ENCODE data around the gene NEK7.
"Not testable (repeated sequence)": the region's sequence is repeated elsewhere in the genome, so short reads cannot be mapped to it uniquely, and the experiment has no call there.

Gene NEK7

DNA sequence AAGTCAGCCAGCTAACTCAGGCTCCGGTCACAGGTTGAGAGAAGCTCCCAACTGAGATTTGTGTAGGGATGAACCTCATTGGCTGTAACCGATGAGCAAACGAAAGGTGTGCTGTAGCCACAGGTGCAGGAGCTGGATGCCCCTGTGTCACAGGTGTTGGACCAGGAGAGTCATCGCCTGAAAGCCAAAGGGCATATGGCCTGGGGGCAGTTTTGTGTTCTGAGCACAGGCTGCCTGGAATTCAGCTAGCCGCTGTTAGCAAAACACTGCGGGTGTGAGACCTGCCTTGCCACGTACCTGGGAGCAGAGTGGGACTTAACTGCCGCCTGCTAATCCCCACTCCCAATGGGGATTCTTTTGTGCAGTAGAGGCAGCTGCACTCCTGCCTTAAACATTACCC is 55.3 kb downstream of the NEK7 start:
- DNase-seq, result no peak

DNA sequence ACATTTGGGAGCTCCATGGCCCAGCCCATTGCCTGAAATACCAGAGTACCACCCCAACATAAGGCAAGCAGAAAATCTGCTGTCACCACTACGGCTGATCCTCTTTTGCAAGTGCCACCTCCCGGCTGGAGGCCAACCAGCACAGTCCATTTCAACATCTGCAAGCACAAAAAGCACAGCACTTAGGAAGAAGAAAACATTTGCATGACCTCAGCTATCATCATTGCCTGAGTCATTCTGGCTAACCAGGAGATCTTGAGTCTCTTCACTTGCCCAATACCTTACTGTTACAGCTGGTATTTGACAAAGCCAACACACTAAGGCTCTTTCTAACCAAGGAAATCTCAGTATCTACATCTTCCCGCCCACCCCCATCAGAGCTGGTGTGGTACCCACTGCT is 55.9 kb downstream of the NEK7 start:
- no peak for DNase-seq

DNA sequence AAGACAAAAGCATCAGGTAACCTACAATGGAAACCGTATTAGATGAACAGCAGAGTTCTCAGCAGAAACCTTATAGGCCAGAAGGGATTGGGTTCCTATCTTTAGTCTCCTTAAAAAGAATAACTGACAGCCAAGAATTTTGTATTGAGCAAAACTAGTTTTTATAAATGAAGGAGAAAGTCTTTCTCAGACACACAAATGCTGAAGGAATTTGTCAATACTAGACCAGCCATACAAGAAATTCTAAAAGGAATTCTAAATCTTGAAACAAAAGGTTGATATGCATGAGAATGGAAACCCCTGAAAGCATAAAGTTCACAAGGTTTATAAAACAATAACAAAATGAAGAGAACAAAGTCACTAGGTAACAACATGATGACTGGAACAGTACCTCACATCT is 58.1 kb downstream of the NEK7 start:
- DNase-seq, result no peak

DNA sequence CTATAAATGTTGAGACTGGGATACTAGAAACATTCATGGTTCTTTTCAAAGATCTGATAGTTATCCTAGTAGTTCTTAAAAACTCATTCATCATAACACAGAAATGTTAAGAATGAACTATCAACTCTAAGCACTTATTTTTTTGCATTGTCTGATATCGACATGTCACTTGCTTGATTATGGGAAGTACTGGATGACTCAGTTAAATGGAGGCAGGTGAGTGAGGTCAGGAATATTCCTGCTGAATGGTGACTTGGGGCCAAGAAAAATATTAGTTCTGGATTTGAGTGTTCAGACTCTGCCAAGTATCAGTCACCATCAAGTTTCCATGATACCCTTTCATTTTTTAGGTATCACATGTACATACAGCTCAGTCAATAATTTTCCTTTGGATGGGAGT is 63.6 kb downstream of the NEK7 start:
- no peak for DNase-seq

DNA sequence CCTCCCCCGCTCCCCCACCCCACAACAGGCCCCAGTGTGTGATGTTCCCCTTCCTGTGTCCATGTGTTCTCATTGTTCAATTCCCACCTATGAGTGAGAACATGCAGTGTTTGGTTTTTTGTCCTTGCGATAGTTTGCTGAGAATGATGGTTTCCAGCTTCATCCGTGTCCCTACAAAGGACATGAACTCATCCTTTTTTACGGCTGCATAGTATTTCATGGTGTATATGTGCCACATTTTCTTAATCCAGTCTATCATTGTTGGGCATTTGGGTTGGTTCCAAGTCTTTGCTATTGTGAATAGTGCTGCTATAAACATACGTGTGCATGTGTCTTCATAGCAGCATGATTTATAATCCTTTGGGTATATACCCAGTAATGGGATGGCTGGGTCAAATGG is 70.2 kb downstream of the NEK7 start:
- not testable (repeated sequence) for DNase-seq

DNA sequence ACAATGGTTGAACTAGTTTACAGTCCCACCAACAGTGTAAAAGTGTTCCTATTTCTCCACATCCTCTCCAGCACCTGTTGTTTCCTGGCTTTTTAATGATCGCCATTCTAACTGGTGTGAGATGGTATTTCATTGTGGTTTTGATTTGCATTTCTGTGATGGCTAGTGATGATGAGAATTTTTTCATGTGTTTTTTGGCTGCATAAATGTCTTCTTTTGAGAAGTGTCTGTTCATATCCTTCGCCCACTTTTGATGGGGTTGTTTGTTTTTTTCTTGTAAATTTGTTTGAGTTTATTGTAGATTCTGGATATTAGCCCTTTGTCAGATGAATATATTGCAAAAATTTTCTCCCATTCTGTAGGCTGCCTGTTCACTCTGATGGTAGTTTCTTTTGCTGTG is 70.7 kb downstream of the NEK7 start:
- not testable (repeated sequence) for DNase-seq

DNA sequence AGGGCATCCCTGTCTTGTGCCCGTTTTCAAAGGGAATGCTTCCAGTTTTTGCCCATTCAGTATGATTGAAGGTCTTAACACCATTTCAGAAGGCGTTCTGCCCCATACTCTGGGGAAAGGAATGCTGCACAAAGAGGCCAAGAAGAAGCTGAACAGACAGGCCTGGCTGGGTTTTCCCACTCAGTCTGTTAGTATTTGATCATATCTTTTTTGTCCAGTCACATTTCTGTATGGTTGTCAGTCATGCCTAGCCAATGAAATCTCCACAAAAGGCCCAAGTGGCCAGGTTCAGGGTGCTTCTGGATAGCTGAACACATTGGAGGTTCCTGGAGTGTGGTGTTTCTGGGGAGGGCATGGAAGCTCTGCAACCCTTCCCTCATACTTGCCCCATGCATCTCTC is 72.1 kb downstream of the NEK7 start:
- DNase-seq, result no peak

DNA sequence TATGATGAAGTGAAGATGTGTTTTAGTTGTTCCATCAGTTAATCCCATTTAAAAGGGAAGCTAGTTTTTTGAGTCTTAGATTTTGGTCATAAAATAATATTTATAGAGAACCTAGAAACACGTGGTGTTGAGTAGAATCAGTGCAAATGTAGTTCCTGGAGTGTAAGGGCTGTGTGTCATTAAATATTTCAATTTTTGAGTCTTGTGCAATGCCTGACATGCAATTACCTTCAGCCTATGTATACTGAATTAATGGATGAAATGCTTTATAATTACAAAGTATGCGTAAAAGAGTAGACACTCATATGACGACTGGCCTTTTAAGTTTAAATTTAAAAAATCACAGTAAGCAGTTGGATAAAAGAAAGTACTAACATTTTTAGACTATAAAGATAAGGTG is 75.0 kb downstream of the NEK7 start:
- no peak for DNase-seq

DNA sequence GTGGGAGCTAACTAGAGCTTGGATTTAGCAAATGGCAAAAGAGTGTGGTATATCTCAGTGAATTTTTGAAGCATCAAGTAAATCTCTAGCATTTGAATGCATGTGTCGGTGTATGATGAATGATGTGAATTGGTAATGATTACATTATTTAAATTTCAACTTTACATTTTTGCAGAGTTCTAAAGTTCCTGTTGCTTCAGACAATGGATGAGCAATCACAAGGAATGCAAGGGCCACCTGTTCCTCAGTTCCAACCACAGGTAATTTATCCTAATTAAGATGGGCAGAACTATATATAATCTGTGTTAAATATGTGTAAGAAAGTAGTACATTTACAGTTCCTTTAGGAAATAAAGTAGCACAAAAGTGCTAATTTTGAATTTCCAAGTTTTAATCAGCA is 75.6 kb downstream of the NEK7 start:
- DNase-seq, result no peak

DNA sequence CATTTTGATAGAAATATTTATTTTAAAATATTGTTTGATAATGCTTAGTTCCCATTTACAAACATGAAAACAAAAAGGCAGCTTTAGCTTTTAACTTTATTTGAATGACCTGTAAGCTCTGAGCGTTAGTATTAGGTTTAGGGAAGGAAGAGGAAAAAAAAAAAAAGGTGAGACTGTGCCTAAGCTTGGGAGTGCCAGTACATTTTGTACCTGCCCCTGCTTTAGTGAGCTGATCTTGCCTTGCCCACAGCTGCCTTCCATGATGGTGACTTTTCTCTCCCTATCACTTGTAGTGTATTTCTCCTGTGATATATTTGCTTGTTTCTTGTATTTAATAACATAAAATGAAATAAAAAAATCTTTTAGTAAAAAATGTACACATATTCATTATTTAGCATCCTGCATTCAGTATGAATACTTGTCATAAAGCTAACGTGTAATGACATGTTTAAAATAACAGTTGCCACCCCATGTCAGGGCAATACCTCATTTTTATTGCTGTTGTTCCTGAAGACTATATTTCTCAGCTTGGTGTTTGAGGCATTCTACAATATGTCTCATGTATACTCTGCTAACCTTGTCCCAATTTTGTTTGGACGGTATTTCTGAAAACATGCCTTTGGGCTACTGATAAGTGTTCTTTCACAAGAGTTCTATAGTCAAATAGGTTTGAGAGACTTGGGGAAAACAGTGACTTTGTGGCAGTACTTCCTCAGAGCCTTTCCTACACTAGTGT is 76.3 kb downstream of the NEK7 start:
- DNase-seq, result no peak

DNA sequence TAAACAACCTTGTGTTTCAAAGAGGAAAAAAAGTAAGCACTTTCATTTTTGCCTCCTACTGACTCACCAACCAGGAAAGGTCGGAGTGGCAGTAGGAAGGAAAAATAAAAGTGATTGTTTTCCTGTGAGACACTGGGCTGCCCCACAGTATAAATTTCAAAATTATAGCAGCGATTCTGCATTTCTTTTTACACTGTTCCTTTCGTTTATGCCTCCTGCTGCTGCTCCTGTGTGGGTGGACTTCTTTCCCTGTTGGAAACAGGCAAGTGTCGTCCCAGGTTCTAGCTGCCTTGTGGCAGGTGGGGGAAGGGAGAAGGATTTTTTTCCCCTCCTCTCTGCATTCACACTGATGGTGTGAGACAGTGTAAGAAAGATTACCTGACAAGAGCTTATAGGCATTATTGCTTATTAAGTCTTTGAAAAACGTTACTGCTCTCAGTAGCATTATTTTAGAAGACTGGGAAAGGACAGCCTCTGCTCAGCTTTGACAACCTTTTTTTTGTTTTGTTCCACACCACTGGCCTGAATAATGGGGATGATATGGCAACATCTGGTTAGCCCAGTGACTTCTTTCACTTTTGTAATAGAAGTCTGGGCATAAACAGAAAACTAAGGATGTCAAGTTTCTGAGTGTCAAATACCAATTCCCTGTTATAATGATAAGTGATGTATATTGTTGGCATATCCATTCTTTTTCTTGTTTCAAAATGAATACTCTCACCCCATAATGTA is 77.9 kb downstream of the NEK7 start:
- no peak for DNase-seq

DNA sequence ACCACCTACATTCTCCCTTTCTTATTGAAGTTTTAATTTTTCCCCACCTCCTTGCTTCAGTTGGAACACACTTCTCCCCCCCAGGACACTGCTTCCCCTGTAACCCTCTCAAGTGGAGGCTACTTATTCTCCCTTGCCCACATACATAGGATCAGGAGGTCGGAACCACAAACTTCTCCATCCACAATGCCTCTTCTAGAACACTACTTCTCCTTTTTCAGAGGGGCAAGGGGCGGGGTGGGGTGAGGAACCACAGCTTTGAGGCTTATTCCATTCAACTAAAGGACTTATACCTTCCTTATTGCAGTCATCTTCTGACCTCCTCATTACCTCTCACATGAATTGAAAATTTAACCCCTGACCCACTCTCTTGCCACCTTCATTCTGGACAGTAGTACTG is 81.3 kb downstream of the NEK7 start:
- DNase-seq, result no peak

DNA sequence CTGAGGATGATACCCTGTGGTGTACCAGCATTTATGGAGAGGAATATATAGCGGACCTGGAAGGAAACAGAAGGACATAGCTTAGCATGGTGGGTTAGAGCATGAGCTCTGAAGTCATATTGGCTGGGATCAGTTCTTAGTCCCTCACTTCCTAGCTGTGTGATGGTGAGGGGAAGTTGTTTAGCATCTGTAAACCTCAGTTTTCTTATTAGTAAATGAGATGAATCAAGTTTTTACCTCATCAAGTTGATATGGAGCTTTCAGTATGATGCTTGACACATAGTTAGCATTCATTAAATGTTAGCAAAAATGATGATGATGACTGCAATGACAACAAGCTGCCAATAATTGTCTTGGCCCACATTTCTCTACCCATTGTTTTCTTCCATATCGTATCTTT is 84.8 kb downstream of the NEK7 start:
- DNase-seq, result no peak

DNA sequence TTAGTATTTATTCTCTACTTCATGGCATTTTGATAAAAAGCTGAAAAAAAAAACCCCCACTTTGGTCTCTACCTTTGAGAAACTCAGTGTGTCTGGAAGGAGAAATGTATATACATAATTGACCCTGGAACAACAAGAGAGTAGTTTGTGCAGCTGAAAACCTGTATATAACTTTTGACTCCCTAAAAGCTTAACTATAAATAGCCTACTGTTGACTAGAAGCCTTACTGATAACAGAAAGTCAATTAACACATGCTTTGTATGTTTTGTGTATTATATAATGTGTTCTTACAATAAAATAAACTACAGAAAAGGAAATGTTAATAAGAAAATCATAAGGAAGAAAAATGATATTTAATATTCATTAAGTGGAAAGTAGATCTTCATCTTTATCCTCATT is 88.0 kb downstream of the NEK7 start:
- no peak for DNase-seq

DNA sequence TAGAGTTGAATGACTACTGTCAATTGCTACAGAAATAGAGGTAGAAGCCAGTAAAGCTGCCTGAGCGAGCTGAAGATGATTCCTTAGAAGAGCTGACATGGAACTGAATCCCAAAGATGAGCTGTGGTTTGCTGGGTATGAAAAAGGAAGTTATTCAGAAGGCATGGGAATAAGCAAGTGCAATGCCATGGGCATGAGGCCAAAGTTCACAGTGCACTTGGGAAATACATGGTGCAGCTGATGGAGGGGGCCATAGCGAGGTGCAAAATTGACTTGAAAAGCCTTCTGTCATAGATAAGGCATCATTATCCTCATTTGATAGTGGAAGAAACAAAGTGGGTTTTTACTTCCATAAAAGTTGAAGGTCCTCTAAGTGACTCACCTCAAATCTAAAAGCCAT is 88.6 kb downstream of the NEK7 start:
- no peak for DNase-seq

DNA sequence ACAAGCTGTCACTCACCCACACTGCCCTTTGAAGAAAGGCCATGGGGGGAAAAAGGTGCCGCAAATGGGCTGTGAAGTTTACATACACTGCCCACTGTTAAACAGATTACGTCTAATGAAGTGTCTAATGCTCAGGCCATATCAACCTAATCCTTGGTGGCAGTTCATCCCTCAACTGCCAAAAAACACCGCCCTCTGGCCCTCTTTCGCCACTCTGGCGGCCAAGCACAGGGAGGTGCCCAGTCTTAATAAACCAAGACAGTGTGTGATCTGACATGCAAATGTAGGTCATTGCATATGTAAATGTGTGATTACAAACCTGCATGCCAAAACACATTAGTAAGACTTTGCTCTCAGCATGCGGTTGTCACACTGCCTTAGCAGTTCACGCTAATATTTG is 89.5 kb downstream of the NEK7 start:
- DNase-seq, result no peak

DNA sequence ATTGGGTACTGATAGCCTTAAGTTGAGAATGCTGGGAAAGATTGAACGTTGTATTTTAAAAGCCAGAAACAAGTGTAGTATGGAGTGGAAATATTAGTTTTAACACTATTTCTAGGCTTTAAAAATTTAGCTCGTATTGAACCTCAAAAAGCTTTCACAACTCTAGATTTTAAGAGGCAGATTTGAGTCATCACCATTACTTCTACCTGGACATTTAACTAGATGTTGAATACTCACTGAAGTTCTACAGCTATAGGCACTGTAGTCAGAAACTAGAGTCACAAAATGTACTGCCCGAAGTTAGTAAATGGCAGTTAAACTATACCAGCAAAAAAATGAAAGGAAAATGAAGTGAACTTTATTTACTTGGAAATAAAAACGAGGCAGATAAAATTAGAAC is 96.5 kb downstream of the NEK7 start:
- no peak for DNase-seq

DNA sequence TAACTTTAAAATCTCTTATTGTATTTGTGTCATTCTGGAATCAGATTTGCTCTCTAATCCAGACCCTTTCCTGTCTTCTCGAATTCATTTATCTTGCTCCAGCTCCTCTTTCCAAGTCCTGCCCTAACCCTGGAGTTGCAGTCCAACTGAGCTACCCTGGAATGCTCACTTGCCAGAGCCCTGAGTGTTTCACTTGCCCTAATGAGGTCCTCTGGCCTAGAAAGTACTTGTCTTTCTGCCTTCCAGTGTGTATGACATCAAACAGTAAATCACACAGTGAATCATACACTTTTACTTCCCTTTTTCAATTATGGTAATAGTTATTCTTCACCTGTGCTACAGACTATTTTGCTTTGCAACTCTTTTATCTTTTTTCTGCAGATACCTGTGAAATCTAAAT is 96.9 kb downstream of the NEK7 start:
- no peak for DNase-seq

DNA sequence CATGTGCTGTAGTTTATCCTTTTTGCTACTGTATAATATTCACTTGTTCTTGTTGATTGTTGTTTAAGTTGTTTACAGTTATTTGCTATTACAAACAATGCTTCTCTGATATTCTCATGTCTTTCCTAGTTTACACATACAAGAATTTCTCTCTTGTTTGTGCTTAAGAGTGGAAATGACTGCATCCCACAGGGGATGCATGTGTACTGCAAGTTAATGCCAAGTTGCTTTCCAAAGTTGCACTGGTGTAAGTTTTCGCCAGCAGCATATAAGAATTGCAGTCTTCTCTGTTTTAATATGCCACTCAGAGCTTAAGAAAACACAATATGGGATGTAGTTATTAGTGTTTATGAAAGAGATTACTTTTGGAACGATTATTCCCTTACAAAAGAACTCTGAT is 97.7 kb downstream of the NEK7 start:
- DNase-seq, result no peak

DNA sequence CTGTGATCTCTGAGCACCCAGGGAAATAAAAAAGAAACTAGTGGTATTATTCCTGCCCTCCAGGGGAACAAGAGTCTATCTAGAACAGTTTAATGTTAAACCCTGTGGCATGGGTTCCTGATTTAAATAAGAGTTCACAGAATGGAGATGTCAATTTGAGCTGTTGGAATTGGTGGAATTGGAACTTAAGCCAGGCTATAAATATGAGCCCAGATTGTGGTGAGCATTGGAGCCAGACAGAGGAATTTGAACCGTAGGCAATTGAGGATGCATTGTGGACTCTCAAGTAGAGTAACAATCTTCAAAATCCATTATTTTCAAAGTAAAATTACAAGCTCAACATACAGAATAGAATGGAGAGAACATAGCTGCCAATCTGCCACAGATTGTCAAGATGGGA is 98.2 kb downstream of the NEK7 start:
- DNase-seq, result no peak

DNA sequence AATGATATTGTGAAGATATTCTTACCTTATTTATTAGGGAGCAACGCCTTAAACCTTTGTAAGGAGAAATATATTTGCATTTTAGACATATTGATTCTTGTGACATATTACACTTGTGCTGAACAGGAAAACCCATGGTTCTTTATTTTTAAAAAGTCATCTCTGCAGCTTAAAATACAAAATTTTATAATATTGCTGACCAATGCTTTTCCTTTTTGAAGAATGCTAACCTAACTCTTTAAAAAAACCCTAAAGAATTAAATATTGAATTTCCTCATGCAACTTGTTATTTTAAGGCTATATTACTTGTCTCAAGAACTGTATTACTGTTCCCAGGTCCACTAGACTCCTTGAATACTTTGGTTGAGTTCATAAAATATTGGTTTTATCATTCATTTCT is 99.0 kb downstream of the NEK7 start:
- DNase-seq, result no peak

DNA sequence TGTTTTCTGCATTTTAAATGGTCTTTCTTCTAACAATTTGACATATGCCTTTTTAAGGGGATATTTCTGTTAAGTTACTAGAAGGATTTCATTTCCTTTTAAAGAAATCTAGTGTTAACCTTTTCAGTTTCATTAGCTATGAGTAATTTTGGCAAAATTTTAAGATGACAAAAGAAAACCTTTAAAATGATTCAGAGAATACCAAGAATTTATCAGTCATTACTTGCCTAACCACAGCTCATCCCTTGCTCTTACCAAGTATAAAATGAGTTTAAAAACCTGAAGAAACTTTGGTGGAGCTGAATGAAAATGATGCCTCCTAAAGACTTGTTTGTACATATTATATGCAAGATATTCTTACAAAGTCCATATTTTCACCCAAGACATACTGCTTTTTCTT is 101.7 kb downstream of the NEK7 start:
- DNase-seq, result no peak

DNA sequence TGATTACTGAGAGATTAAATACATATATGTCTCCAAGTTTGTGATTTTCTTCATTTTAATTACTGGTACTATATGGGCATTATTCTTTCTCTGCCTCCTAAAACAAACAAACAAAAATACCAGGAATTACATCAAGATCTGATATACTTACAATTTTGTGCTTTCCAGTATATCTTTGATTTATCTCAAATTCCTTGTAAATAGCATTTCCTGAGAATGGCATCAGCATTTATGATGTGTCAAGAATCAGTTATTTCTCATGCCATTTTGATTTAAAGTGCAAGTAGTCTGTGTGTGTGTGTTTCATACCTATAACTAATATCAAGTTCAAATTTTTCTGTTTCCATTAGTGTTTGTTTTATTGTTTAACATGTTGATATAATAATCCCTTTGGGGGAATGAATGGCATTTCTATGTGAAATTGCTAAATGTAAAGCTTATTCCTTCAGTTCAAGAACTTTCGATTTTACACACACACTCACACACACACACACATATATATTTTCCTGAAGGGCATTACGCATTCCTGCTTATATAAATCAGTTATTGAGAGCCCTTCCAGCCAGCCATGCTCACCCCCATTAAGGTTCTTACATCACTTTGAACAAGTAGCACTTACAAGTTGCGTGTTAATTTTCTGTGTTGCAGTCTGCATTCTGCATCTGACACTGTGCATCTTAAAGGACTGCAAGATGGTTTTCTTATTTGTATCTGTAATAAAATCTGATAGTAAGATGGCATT is 102.7 kb downstream of the NEK7 start:
- DNase-seq, result no peak

DNA sequence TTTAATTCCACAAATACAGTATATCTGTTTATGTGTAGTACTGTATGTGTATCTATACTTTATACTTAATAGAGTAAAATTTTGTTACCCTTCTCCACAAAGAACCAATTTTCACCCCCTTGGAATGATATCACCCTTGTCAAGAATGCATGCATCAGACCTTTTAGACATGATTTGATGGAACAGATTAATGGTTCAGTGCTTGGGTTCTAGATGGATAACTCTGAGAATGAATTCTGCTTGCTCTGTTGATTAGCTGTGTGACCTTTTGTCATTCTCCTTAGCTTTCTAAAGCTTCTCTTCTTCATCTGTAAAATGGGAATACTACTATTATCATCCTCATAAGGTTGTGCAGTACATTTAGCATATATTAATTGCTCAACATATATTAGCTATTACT is 105.1 kb downstream of the NEK7 start:
- no peak for DNase-seq

All from activated CD4-positive, alpha-beta T cell treated with anti-CD3 and anti-CD28 coated beads for 4 hours (primary cell).